ENCODE data around the gene TIMM44. TPM values are rescaled to one million over a fixed set of nuclear protein-coding genes. Genes with fewer than 3 reads are reported as not detected.

The TIMM44 gene
- total RNA-seq, 2 donors from 2014 or later: 47.3 to 83.4 TPM

- no peak for DNase-seq (ENCODE audit: low spot score)
These were observed 31.2 kb downstream of the TIMM44 start for GRCh38 chr19:7912144-7912696.

GRCh38 chr19:7911508-7912143 lies 31.8 kb downstream of the TIMM44 start:
- H3K4me1 ChIP-seq (replicated peaks): no peaks in the 10 kb centered on the region
- H3K27me3 ChIP-seq (replicated peaks; ENCODE audit: insufficient read depth): no peaks in the 10 kb centered on the region
- no peak for TF ChIP-seq POLR2A (IDR thresholded peaks at IDR 0.05)
- TF ChIP-seq CTCF (IDR thresholded peaks at IDR 0.05): no peak
- no peak for TF ChIP-seq POLR2AphosphoS5 (IDR thresholded peaks at IDR 0.05)
- DNase-seq (ENCODE audit: low spot score): no peak
- no peak overlapping the region for H3K27ac ChIP-seq
- no peaks in the 10 kb centered on the region for H3K9me3 ChIP-seq
- intact Hi-C loops (cut with DNase I): no loop called here
- no peak overlapping the region for H3K4me3 ChIP-seq
- H3K36me3 ChIP-seq: peaks cover 11 to 27% of the 10 kb centered on the region in 2 donors
- 92% methylated on average over 17 of the region's 18 CpGs for WGBS

More at GRCh38 chr19:7912144-7912696, 31.2 kb downstream of the TIMM44 start:
- TF ChIP-seq POLR2A (IDR thresholded peaks at IDR 0.05) (no peak), CTCF (IDR thresholded peaks at IDR 0.05) (no peak), POLR2AphosphoS5 (IDR thresholded peaks at IDR 0.05) (no peak)
- Histone ChIP-seq H3K9me3 (no peaks in the 10 kb centered on the region), H3K27me3 (replicated peaks; ENCODE audit: insufficient read depth) (no peaks in the 10 kb centered on the region), H3K27ac (no peak overlapping the region), H3K4me1 (replicated peaks) (no peaks in the 10 kb centered on the region), H3K4me3 (no peak overlapping the region), H3K36me3 (peaks cover 11 to 27% of the 10 kb centered on the region in 2 donors)
- WGBS: 86% methylated on average over 29 of the region's 31 CpGs
- intact Hi-C loops (cut with DNase I): no loop called here

GRCh38 chr19:7910321-7911161 lies 32.9 kb downstream of the TIMM44 start:
- intact Hi-C loops (cut with DNase I): no loop called here
- no peaks in the 10 kb centered on the region for H3K9me3 ChIP-seq
- 87% methylated on average over 54 of the region's 54 CpGs for WGBS
- H3K4me3 ChIP-seq: no peak overlapping the region
- H3K4me1 ChIP-seq (replicated peaks): peaks cover under 1% of the 10 kb centered on the region
- H3K27ac ChIP-seq: no peak overlapping the region
- no peaks in the 10 kb centered on the region for H3K27me3 ChIP-seq (replicated peaks; ENCODE audit: insufficient read depth)
- TF ChIP-seq CTCF (IDR thresholded peaks at IDR 0.05): no peak
- no peak for TF ChIP-seq POLR2AphosphoS5 (IDR thresholded peaks at IDR 0.05)
- TF ChIP-seq POLR2A (IDR thresholded peaks at IDR 0.05): no peak
- DNase-seq (ENCODE audit: low spot score): no peak
- H3K36me3 ChIP-seq: peaks cover 11 to 27% of the 10 kb centered on the region in 2 donors

- H3K4me3 ChIP-seq: no peak overlapping the region
- no peaks in the 10 kb centered on the region for H3K9me3 ChIP-seq
- no peaks in the 10 kb centered on the region for H3K27me3 ChIP-seq (replicated peaks; ENCODE audit: insufficient read depth)
- 92% methylated on average over 21 of the region's 21 CpGs for WGBS
- peaks cover 10% of the 10 kb centered on the region for H3K4me1 ChIP-seq (replicated peaks)
- TF ChIP-seq CTCF (IDR thresholded peaks at IDR 0.05) (no peak), POLR2AphosphoS5 (IDR thresholded peaks at IDR 0.05) (no peak), POLR2A (IDR thresholded peaks at IDR 0.05) (no peak)
- peaks cover 11 to 27% of the 10 kb centered on the region in 2 donors for H3K36me3 ChIP-seq
- intact Hi-C loops (cut with DNase I): no loop called here
- no peak overlapping the region for H3K27ac ChIP-seq
- DNase-seq (ENCODE audit: low spot score): no peak
These were observed 33.9 kb downstream of the TIMM44 start for GRCh38 chr19:7909471-7910067.
